Measurements from ENCODE around the gene SUMF1. TPM values are rescaled to one million over a fixed set of nuclear protein-coding genes. Genes with fewer than 3 reads are reported as not detected.

The SUMF1 gene
- total and polyA plus RNA-seq, 12 donors, result 8.0 to 109 (median 39.0) TPM

DNA sequence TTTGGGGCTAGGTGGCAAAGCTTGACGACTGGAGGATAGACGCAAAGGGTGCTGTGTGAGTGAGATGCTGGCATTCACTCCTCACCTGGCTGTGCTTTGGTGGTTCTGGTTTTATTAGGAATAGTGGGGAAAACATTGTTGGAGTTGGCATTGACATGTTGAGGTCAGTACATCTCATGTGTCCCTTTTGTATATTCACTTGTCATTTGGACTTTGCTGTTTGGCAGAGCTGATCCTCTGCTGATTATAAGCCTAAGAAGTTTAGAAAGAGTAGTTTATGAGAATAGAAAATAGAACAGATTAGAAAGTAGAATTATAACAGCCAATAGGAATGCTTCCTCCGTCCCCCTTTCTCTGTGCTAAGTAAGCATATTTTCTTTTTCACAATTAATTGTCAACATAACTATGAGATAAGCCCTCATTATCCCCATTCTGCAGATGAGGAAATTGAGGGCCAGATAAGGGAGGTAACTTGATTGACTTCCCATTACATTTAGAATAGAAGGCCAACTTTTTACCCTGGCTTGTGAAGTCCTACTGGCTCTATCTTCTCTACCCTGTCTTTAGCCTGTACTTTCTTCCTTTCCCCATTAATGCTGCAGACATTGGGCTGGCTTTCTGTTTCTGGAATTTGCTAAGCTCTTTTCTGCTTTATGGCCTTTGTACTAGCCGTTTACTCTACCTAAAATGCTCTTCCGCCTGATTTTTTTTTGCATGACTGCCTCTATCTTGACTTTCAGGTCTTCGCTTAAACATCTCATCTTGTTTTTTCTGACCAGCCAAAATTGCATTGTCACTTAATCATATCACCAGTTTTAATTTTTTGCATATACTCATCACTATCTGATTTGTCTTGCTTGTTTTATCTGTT lies 38.9 kb upstream of the SUMF1 start:
- Histone ChIP-seq H3K27ac (peak overlapping the region in 2 of 5 donors; percentile 63 to 87), H3K4me1 (replicated peaks in 1 of 2) (peaks cover 20 to 43% of the 10 kb centered on the region in 2 donors), H3K4me3 (no peak overlapping the region), H3K36me3 (replicated peaks in 1 of 2) (no peaks in the 10 kb centered on the region), H3K9me3 (replicated peaks in 1 of 3) (no peaks in the 10 kb centered on the region), H3K27me3 (no peaks in the 10 kb centered on the region)
- intact Hi-C loops (cut with DNase I), result loop anchor here in 1 of 2 donors (10.0 kb wide), 1 partner anchor 69 kb away; no protein-coding TSS in a partner anchor
- 91 to 95% (median 93%) methylated on average over 6 of the region's 6 CpGs for WGBS, 4 donors
- TF ChIP-seq, protein P1, sequence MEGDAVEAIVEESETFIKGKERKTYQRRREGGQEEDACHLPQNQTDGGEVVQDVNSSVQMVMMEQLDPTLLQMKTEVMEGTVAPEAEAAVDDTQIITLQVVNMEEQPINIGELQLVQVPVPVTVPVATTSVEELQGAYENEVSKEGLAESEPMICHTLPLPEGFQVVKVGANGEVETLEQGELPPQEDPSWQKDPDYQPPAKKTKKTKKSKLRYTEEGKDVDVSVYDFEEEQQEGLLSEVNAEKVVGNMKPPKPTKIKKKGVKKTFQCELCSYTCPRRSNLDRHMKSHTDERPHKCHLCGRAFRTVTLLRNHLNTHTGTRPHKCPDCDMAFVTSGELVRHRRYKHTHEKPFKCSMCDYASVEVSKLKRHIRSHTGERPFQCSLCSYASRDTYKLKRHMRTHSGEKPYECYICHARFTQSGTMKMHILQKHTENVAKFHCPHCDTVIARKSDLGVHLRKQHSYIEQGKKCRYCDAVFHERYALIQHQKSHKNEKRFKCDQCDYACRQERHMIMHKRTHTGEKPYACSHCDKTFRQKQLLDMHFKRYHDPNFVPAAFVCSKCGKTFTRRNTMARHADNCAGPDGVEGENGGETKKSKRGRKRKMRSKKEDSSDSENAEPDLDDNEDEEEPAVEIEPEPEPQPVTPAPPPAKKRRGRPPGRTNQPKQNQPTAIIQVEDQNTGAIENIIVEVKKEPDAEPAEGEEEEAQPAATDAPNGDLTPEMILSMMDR (IDR thresholded peaks at IDR 0.05), result no peak
- no peak for TF ChIP-seq POLR2A (IDR thresholded peaks at IDR 0.05)
- DNase-seq, result no peak

DNA sequence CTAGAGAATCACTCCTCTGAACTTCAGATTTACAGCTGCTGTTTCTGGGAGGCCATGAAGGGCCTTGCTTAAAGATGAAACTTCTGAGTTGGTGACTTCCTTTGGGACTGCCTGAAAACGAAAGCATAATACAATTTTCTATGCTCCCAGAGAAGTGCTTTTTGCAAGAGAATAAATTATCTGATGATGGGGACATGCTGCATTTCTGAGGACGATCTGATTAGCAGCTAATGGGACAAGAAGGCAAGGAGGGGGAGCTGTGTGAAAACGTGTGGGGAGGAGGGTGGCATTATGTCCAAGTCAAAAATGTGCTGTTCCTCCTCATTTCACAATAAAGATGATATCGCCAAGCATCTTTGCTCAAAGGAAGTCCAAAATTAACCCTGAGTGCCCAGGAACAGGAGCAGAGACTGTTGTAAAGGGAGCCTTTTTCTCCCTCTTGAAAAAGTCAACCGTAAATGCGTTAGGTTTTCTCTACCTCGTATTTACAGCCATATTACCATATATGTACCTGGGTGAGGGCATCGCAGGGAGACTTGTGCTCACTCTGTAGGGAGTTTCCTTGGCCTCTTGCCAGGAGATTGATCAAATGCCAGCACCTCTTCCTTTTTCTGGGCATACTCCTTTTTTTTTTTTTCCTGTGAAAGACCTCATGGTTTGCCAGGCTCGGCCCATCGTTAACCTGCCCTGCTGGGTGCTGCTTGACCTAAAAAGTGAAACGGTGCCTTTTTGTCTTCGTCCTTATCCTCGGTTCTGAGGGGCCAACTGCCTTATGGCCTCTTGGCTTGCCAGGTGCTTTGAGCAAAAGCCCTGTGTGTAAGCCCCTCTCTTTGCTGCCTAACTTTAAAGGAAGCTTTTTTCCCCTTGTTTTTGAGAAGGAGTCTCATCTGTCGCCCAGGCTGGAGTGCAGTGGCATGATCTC lies 37.5 kb upstream of the SUMF1 start:
- intact Hi-C loops (cut with DNase I), result loop anchor here in 1 of 2 donors (10.0 kb wide), 1 partner anchor 70 kb away; no protein-coding TSS in a partner anchor
- WGBS, 4 donors, result 15 to 29% (median 19%) methylated on average over 13 to 14 of the region's 14 CpGs
- TF ChIP-seq, protein P1 (IDR thresholded peaks at IDR 0.05), result no peak
- TF ChIP-seq POLR2A (IDR thresholded peaks at IDR 0.05), result no peak
- no peaks in the 10 kb centered on the region for H3K36me3 ChIP-seq (replicated peaks in 1 of 2)
- DNase-seq, result peak; percentile 50 to 76 (median 58)
- H3K4me1 ChIP-seq (replicated peaks in 1 of 2), result peaks cover 20 to 43% of the 10 kb centered on the region in 2 donors
- H3K27ac ChIP-seq, result peak overlapping the region in 4 of 5 donors; percentile 38 to 87 (median 68)
- H3K4me3 ChIP-seq, result peak overlapping the region in 1 of 4 donors; percentile 45
- no peaks in the 10 kb centered on the region for H3K27me3 ChIP-seq
- no peaks in the 10 kb centered on the region for H3K9me3 ChIP-seq (replicated peaks in 1 of 3)

DNA sequence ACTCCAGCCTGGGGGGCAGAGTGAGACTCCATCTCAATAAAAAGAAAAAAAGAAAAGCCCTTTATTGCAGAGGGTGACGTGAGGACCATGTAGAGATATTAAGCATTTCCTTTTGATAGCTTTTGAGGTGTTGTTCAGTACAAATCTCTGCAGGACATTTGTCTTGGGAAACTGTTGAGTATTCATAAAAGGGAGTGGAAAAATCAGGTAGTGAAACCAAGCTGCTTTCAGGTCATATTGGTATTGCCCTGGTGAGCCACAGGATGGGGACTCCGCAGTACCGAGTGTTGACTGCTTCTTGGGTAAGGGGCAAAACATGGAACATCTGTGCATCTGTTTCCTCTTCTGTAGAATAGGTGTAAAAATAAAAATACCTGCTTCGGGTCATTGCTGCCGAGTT lies 36.0 kb upstream of the SUMF1 start:
- TF ChIP-seq, protein P1 (IDR thresholded peaks at IDR 0.05), result no peak
- TF ChIP-seq POLR2A (IDR thresholded peaks at IDR 0.05), result no peak
- 72 to 79% (median 77%) methylated on average over 5 of the region's 5 CpGs for WGBS, 4 donors
- Histone ChIP-seq H3K36me3 (replicated peaks in 1 of 2) (no peaks in the 10 kb centered on the region), H3K4me3 (no peak overlapping the region), H3K27ac (peak overlapping the region in 4 of 5 donors; percentile 38 to 87 (median 68)), H3K9me3 (replicated peaks in 1 of 3) (no peaks in the 10 kb centered on the region), H3K27me3 (no peaks in the 10 kb centered on the region), H3K4me1 (replicated peaks in 1 of 2) (peaks cover 20 to 43% of the 10 kb centered on the region in 2 donors)
- intact Hi-C loops (cut with DNase I), result loop anchor here in 1 of 2 donors (10.0 kb wide), 1 partner anchor 72 kb away; no protein-coding TSS in a partner anchor
- DNase-seq, result no peak

Measured in adrenal gland (tissue), 12 donors.